K562 (cell line): Measurements from ENCODE around the gene SSH3. TPM values are rescaled to one million over a fixed set of nuclear protein-coding genes. Genes with fewer than 3 reads are reported as not detected.

ENCODE experiments used
- CCAR2 ChIP-seq: fragments of 200-400 bp; formaldehyde crosslinking; IDR thresholded peaks from 2 replicates; pipeline ENCODE4 v1.6.1; 2017; ENCODE audit warnings: mild to moderate bottlenecking, low read depth, low read length
- CEBPG ChIP-seq, 3 experiments: fragments of 200-800 bp in 1 of 3; sonication (Bioruptor generic) in 1 of 3; sonication (generic) in 1 of 3; formaldehyde crosslinking in 1 of 3; IDR thresholded peaks in 2 of 3; conservative IDR thresholded peaks in 1 of 3; 2 replicates each; pipeline versions ENCODE4 v1.6.1 to v1.8.0; 2016 to 2022; ENCODE audit warnings: missing compliant biosample characterization in 2 of 3, missing genetic modification characterization in 2 of 3, mild to moderate bottlenecking in 1 of 3, missing genetic modification reagents in 1 of 3
- CLOCK ChIP-seq: fragments of 250-450 bp; sonication (Bioruptor Pico); IDR thresholded peaks from 2 replicates; pipeline ENCODE4 v1.4.0; 2020; ENCODE audit warnings: mild to moderate bottlenecking, moderate library complexity, borderline replicate concordance
- FOXP1 ChIP-seq: sonication (generic); formaldehyde crosslinking; IDR thresholded peaks from 2 replicates; pipeline ENCODE4 v1.8.0; 2022; ENCODE audit warnings: mild to moderate bottlenecking, missing genetic modification reagents
- POLR2G ChIP-seq: fragments of 200-400 bp; formaldehyde crosslinking; IDR thresholded peaks from 2 replicates; pipeline ENCODE4 v1.6.1; 2017; ENCODE audit warnings: low read depth, mild to moderate bottlenecking, antibody characterized with exemption, low read length, moderate library complexity
- RFX1 ChIP-seq: fragments of 450-650 bp; IDR thresholded peaks from 2 replicates; pipeline ENCODE4 v1.6.1; 2016; ENCODE audit warnings: mild to moderate bottlenecking, moderate library complexity
- SMC3 ChIP-seq: conservative IDR thresholded peaks from 2 replicates; pipeline ENCODE4 v1.6.1; 2011; ENCODE audit warnings: low read depth, low read length, improper control_type of control experiment; ENCODE audit not compliant: insufficient read depth
- SRSF7 ChIP-seq: fragments of 200-400 bp; formaldehyde crosslinking; optimal IDR thresholded peaks from 2 replicates; pipeline ENCODE3; 2017; ENCODE audit warnings: mild to moderate bottlenecking, low read depth, low read length
- ZNF644 ChIP-seq: fragments of 200-800 bp; sonication (Bioruptor generic); IDR thresholded peaks from 2 replicates; pipeline ENCODE4 v1.6.1; 2016; ENCODE audit warnings: low read depth, missing genetic modification characterization, missing compliant biosample characterization
- ZNF77 ChIP-seq: fragments of 250-450 bp; sonication (Bioruptor Pico); IDR thresholded peaks from 2 replicates; pipeline ENCODE4 v1.5.0; 2020
- polyA plus RNA-seq, 8 experiments: library from polyadenylated mRNA; depleted of rRNA in 4 of 8; stranded (reverse) in 5 of 8; unstranded in 3 of 8; fragments of >200 nt; fragmentation: Nextera tagmentation in 2 of 8; fragmentation: Illumina TruSeq in 1 of 8; extraction: Ambion mirVana in 2 of 8; extraction: Trizol in 1 of 8; gene quantifications; 2 replicates each; pipeline versions ENCODE4 v1.2.1 to v1.2.3, GENCODE V29; 2011 to 2014; ENCODE audit warnings: inconsistent platforms in 1 of 8, missing spikeins in 1 of 8
- total RNA-seq, 7 experiments: library from RNA; depleted of rRNA in 6 of 7; stranded (reverse); fragments of >200 nt in 6 of 7; fragmentation: Illumina TruSeq in 2 of 7; extraction: Trizol in 2 of 7; gene quantifications; 2 replicates each; pipeline versions ENCODE4 v1.2.1 to v1.2.3, GENCODE V29; 2011 to 2021; ENCODE audit warnings: low replicate concordance in 1 of 7
- TF ChIP-seq, protein P1 (sequence below): fragments of 450-650 bp; IDR thresholded peaks from 2 replicates; pipeline ENCODE4 v1.6.1; 2017; ENCODE audit warnings: mild to moderate bottlenecking, moderate library complexity

SSH3 gene
- total and polyA plus RNA-seq, 9 of the 15 experiments (the other 6 are each of a cell fraction or from before 2014, with no cell fraction given) = 0.07 to 1.0 (median 0.24) TPM; not detected in 3

GRCh38 chr11:67278135-67278938 lies 25.0 kb upstream of the SSH3 start (continued):
- TF ChIP-seq CEBPG (CRISPR knock-in tag; IDR thresholded peaks at IDR 0.05) (no peak), CEBPG (tag; conservative IDR thresholded peaks at IDR 0.05 in 1 of 2, IDR thresholded peaks at IDR 0.05 in 1 of 2) (no peak), CCAR2 (no peak), ZNF77 (no peak), CLOCK (CRISPR knock-in tag) (no peak), POLR2G (0 out of 2 replicates have a peak, but pooled peaks have one; percentile 50), FOXP1 (CRISPR knock-in tag) (no peak), SRSF7 (no peak), ZNF644 (tag) (no peak), SMC3 (no peak), RFX1 (no peak)
- TF ChIP-seq, protein P1, sequence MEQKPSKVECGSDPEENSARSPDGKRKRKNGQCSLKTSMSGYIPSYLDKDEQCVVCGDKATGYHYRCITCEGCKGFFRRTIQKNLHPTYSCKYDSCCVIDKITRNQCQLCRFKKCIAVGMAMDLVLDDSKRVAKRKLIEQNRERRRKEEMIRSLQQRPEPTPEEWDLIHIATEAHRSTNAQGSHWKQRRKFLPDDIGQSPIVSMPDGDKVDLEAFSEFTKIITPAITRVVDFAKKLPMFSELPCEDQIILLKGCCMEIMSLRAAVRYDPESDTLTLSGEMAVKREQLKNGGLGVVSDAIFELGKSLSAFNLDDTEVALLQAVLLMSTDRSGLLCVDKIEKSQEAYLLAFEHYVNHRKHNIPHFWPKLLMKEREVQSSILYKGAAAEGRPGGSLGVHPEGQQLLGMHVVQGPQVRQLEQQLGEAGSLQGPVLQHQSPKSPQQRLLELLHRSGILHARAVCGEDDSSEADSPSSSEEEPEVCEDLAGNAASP = no peak
